Rectal smooth muscle tissue (tissue), 1 donor: ENCODE data around the gene BTK.
A peak's percentile ranks its signal among the peaks of the same experiment; 100 is the strongest.
"Not testable (repeated sequence)": the region's sequence is repeated elsewhere in the genome, so short reads cannot be mapped to it uniquely, and the experiment has no call there.

Source experiments
- H3K27ac ChIP-seq: one replicate; pipeline ENCODE4 v1.7.0; 2013; ENCODE audit warnings: low read depth, low read length, inconsistent platforms
- H3K27me3 ChIP-seq: one replicate; pipeline ENCODE4 v1.7.0; 2013; ENCODE audit warnings: low read length; ENCODE audit not compliant: control insufficient read depth, insufficient read depth
- H3K36me3 ChIP-seq: one replicate; pipeline ENCODE4 v1.7.0; 2013; ENCODE audit warnings: low read length; ENCODE audit not compliant: control insufficient read depth, insufficient read depth
- H3K4me1 ChIP-seq: one replicate; pipeline ENCODE4 v1.7.0; 2013; ENCODE audit warnings: low read length; ENCODE audit not compliant: control insufficient read depth, insufficient read depth
- H3K4me3 ChIP-seq: one replicate; pipeline ENCODE4 v1.7.0; 2013; ENCODE audit warnings: low read length
- H3K9ac ChIP-seq: one replicate; pipeline ENCODE4 v1.7.0; 2013; ENCODE audit warnings: low read length

The BTK gene

DNA sequence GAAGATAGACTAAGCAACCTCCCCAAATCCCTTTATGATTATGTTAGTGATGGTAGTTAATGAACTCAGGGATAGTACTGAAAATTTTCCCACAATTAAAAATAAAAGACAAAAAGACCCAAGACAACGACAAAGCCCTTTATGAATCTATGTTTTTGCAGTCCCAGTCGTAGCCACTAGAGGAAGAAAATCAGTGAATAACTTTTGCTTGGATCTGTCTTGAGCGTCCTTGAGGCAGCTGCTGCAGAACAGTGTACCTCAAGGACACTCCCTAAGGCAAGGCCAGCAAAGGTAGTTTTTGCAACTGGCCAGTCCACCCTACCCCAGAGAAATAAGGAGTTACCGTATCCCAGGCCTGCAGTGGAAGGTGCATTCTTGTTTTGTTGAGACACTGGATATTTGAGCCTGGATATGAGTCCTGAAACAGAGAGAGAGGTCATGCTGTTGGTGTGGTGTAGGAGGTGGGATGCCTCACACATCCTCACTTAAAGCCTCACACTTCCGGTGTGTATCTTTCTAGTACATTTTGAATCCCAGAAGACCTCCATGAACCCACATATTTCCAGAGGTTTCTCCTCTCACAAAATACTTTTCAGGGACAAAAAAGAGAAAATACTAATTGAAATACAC lies 28.7 kb downstream of the BTK start:
- Histone ChIP-seq H3K4me1 (no peaks in the 10 kb centered on the region), H3K36me3 (no peaks in the 10 kb centered on the region), H3K27me3 (peaks cover 2% of the 10 kb centered on the region), H3K27ac (no peak overlapping the region), H3K4me3 (no peak overlapping the region), H3K9ac (no peak overlapping the region)

GRCh38 chrX:101349193-101349562 lies 36.8 kb downstream of the BTK start:
- Histone ChIP-seq H3K27me3 (no peaks in the 10 kb centered on the region), H3K4me1 (no peaks in the 10 kb centered on the region), H3K9ac (no peak overlapping the region), H3K36me3 (no peaks in the 10 kb centered on the region), H3K4me3 (peak overlapping the region; percentile 86), H3K27ac (no peak overlapping the region)

DNA sequence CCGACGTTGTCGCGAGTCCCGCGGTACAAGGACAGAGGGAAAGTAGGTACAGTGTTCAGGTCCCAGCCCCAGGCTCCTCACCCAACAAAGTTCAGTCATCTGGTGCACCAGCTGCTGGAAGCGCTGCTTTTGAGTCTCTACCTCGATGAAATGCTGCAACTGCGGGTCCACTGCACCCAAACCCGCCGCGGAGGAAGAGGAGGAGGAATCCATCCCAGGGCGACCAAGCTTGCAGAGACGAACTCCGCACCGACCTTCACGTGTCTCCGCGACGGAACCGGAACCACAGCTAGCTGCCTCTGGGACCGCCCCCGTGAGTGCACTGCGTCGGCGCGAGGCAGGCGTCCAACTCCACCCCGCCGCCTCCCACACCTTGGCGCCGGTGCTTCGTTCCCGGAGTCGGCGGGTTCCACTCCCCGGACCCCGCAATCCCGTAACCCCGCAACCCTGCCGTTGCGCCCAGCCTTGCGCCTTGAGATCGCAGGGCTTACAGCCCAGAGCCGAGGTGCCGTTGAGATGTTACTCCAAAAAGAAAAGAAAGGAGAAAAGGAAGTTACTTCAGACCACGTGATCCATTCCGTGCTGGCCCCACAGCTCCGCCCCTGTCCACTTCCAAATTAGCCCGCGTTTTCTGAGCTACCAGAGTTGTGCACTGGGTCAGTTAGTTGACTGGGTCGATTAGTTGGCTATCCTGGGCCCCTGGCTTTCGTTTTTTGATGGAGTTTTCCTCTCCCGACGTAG lies 37.4 kb downstream of the BTK start, which contains the start of gene TIMM8A:
Gene TIMM8A (minus strand): TSS at position 291 of the 741 bp plus-strand sequence. CDS start 78 bp downstream, at position 213.
- Histone ChIP-seq H3K36me3 (no peaks in the 10 kb centered on the region), H3K27ac (peak within 1 kb of the TSS; percentile 80), H3K27me3 (no peaks in the 10 kb centered on the region), H3K9ac (peak within 1 kb of the TSS; percentile 22), H3K4me1 (no peaks in the 10 kb centered on the region), H3K4me3 (peak within 1 kb of the TSS; percentile 86)

GRCh38 chrX:101347859-101348451 lies 38.0 kb downstream of the BTK start:
- Histone ChIP-seq H3K27me3 (no peaks in the 10 kb centered on the region), H3K27ac (peak overlapping the region; percentile 80), H3K9ac (peak overlapping the region; percentile 22), H3K4me1 (no peaks in the 10 kb centered on the region), H3K36me3 (no peaks in the 10 kb centered on the region), H3K4me3 (peak overlapping the region; percentile 86)

DNA sequence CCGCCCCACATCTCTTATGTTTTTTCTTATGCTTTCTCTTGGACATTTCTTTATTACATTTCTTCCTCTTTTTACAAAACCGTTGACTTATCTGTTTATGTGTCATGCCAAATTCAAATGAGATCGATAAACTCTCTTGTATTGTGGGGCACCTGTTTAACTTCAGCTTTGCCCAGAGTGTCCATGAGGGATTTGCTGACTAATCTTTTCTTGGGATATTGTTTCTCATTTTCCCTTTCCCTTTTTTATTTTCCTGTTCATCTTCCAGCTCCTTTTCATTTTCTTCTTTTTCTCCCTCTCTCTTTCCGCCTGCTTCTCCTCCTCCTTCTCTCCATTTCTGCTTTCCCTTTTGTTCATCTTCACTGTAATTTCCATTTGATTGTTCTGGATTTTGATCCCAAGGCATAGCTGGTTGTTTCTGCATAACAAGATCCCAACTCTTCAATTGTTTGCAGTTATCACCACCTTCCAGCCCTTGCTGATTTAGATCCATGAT lies 48.2 kb downstream of the BTK start:
- Histone ChIP-seq H3K4me3 (no peak overlapping the region), H3K27ac (no peak overlapping the region), H3K36me3 (no peaks in the 10 kb centered on the region)

DNA sequence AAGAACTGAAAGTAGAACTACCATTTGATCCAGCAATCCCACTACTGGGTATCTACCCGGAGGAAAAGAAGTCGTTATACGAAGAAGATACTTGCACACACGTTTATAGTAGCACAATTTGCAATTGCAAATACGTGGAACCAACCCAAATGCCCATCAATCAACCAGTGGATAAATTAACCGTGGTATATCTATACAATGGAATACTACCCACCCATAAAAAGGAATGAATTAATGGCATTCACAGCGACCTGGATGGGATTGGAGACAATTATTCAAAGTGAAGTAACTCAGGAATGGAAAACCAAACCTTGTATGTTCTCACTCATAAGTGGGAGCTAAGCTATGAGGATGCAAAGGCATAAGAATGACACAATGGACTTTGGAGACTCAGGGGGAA lies 51.7 kb downstream of the BTK start:
- H3K4me3 ChIP-seq: not testable (repeated sequence)

More for the DNA sequence above, 48.2 kb downstream of the BTK start:
- no peaks in the 10 kb centered on the region for H3K4me1 ChIP-seq
- H3K27me3 ChIP-seq: no peaks in the 10 kb centered on the region
- H3K9ac ChIP-seq: no peak overlapping the region

GRCh38 chrX:101326600-101326999 lies 59.4 kb downstream of the BTK start:
- H3K9ac ChIP-seq, H3K4me3 ChIP-seq, H3K27ac ChIP-seq, H3K27me3 ChIP-seq, H3K36me3 ChIP-seq, H3K4me1 ChIP-seq: not testable (repeated sequence)

More for the DNA sequence above, 51.7 kb downstream of the BTK start:
- H3K27ac ChIP-seq, H3K9ac ChIP-seq, H3K4me1 ChIP-seq, H3K36me3 ChIP-seq, H3K27me3 ChIP-seq: not testable (repeated sequence)

DNA sequence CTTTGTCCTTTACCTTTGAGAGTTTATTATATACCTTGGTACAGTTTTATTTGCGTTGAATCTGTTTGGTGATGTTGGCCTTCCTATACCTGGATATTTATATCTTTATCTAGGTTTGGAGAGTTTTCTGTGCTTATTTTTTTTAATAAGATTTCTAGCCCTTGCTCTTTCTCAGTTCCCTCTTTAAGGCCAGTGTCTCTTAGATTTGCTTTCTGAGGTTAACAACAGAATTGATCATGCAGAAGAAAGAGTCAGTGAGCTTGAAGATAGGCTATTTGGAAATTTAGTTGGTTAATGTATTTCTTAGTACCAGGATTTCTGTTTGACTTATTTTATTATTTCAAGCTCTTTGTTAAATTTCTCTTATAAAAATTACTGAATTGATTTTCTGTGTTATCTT lies 82.2 kb downstream of the BTK start:
- no peak overlapping the region for H3K27ac ChIP-seq
- H3K27me3 ChIP-seq: no peaks in the 10 kb centered on the region
- no peaks in the 10 kb centered on the region for H3K36me3 ChIP-seq
- no peak overlapping the region for H3K9ac ChIP-seq
- H3K4me3 ChIP-seq: no peak overlapping the region
- no peaks in the 10 kb centered on the region for H3K4me1 ChIP-seq
